ENCODE results near the gene TNRC6A.

Gene TNRC6A

DNA sequence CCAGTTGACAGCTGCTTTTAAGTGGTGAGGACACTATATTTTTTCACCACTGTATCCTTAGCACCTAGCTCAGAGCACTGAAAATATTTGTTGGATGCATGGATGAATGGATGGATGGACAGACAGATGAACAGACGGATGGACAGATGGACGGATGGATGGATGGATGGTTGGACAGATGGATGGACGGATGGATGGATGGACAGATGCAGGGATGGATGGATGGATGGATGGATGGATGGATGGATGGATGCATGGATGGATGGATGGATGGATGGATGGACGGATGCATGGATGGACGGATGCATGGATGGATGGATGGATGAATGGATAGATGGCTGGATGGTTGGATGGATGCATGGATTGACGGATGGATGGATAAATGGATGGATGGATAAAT lies 103.9 kb downstream of the TNRC6A start:
- H3K4me3 ChIP-seq (ENCODE audit: low read length in 2 of 2) = no peak overlapping the region
- H3K4ac ChIP-seq (ENCODE audit: low read length) = no peak overlapping the region
- peaks cover 4 to 5% of the 10 kb centered on the region in 2 donors for H3K36me3 ChIP-seq (replicated peaks in 1 of 2; ENCODE audit: control insufficient read depth in 2 of 2, insufficient read depth in 2 of 2, low read length in 2 of 2)
- H2BK5ac ChIP-seq (ENCODE audit: low read length) = no peak overlapping the region
- no peak overlapping the region for H2AK5ac ChIP-seq (ENCODE audit: low read depth, low read length)
- H2BK12ac ChIP-seq (ENCODE audit: low read length) = no peak overlapping the region
- H3K23ac ChIP-seq (ENCODE audit: low read depth, low read length, poor library complexity) = no peak overlapping the region
- no peaks in the 10 kb centered on the region for H3K27me3 ChIP-seq (ENCODE audit: control insufficient read depth in 3 of 3, insufficient read depth in 3 of 3, low read depth in 1 of 3, low read length in 3 of 3)
- no peaks in the 10 kb centered on the region for H3K4me1 ChIP-seq (ENCODE audit: control insufficient read depth in 2 of 2, insufficient read depth in 1 of 2, low read depth in 1 of 2, low read length in 2 of 2)
- H2BK120ac ChIP-seq (ENCODE audit: low read depth, low read length) = no peak overlapping the region
- no peak overlapping the region for H4K8ac ChIP-seq (ENCODE audit: low read depth, low read length)
- no peak overlapping the region for H3K14ac ChIP-seq (ENCODE audit: low read length)
- H4K91ac ChIP-seq (ENCODE audit: low read depth, low read length, poor library complexity) = no peak overlapping the region
- no peak overlapping the region for H3K9ac ChIP-seq (ENCODE audit: low read depth, low read length, poor library complexity)
- no peak overlapping the region for H2BK15ac ChIP-seq (ENCODE audit: low read length)
- H3K79me1 ChIP-seq (ENCODE audit: low read depth, low read length) = no peaks in the 10 kb centered on the region
- H2AFZ ChIP-seq (ENCODE audit: low read length) = no peak overlapping the region
- H3K18ac ChIP-seq (ENCODE audit: low read length) = no peak overlapping the region
- H3K4me2 ChIP-seq (ENCODE audit: insufficient read depth, low read length, poor library complexity, severe bottlenecking) = no peak overlapping the region
- 100% methylated on average over 1 of the region's 6 CpGs; no CpG with 5 or more reads in 1 of the 2 donors for WGBS, 2 donors (ENCODE audit: extremely low coverage in 2 of 2, insufficient read length in 2 of 2, insufficient replicate concordance in 1 of 2)
- H3K27ac ChIP-seq (replicated peaks; ENCODE audit: low read length) = no peak overlapping the region
- no peak for DNase-seq (ENCODE audit: low spot score)
- no peaks in the 10 kb centered on the region for H3K9me3 ChIP-seq (replicated peaks in 1 of 2; ENCODE audit: control insufficient read depth in 2 of 2, insufficient read depth in 1 of 2, low read depth in 1 of 2, low read length in 2 of 2)

DNA sequence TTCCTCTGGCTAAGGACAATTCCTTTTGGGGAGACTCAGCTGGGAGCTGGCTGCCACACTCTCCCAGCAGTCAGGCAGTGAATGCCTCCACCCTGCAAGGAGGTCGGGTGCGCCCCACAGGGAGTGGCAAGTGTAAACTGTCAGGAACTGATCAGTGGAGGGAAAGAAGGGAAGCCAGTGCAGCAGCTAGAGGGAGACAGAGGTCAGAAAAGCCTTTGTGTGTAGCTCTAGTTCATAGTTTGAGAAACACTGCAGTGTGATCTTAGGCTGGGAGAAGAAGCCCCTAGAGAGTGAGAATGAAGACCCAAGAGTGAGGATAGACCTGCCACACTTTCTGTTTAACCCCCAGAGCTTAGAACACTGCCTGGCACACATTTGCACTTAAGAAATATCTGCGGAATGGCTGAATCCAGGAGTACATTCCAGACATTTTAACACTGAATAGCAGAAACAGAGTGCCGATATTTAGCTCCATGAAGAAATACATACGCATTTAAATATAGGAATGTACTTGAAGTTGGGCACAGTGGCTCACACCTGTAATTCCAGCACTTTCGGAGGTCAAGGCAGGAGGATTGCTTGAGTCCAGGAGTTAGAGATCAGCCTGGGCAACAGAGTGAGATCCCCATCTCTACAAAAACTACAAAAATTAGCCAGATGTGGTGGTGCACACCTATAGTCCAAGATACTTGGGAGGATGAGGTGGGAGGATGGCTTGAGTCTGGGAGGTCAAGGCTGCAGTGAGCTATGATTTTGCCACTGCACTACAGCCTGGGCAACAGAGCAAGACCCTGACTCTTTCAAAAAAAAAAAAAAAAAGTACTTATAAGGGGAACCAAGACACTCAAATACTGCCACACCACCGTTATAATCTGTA lies 105.2 kb downstream of the TNRC6A start:
- Histone ChIP-seq H3K18ac (ENCODE audit: low read length) (no peak overlapping the region), H3K27me3 (ENCODE audit: control insufficient read depth in 3 of 3, insufficient read depth in 3 of 3, low read depth in 1 of 3, low read length in 3 of 3) (no peaks in the 10 kb centered on the region), H3K14ac (ENCODE audit: low read length) (no peak overlapping the region), H2BK15ac (ENCODE audit: low read length) (no peak overlapping the region), H2AFZ (ENCODE audit: low read length) (no peak overlapping the region), H3K23ac (ENCODE audit: low read depth, low read length, poor library complexity) (no peak overlapping the region), H3K9ac (ENCODE audit: low read depth, low read length, poor library complexity) (no peak overlapping the region), H3K79me1 (ENCODE audit: low read depth, low read length) (no peaks in the 10 kb centered on the region), H3K4me2 (ENCODE audit: insufficient read depth, low read length, poor library complexity, severe bottlenecking) (no peak overlapping the region), H3K27ac (replicated peaks; ENCODE audit: low read length) (no peak overlapping the region), H3K4me3 (ENCODE audit: low read length in 2 of 2) (no peak overlapping the region), H3K36me3 (replicated peaks in 1 of 2; ENCODE audit: control insufficient read depth in 2 of 2, insufficient read depth in 2 of 2, low read length in 2 of 2) (no peaks in the 10 kb centered on the region), H3K4ac (ENCODE audit: low read length) (no peak overlapping the region), H2BK120ac (ENCODE audit: low read depth, low read length) (no peak overlapping the region), H3K9me3 (replicated peaks in 1 of 2; ENCODE audit: control insufficient read depth in 2 of 2, insufficient read depth in 1 of 2, low read depth in 1 of 2, low read length in 2 of 2) (no peaks in the 10 kb centered on the region), H2AK5ac (ENCODE audit: low read depth, low read length) (no peak overlapping the region), H2BK12ac (ENCODE audit: low read length) (no peak overlapping the region), H4K8ac (ENCODE audit: low read depth, low read length) (no peak overlapping the region), H2BK5ac (ENCODE audit: low read length) (no peak overlapping the region), H4K91ac (ENCODE audit: low read depth, low read length, poor library complexity) (no peak overlapping the region), H3K4me1 (ENCODE audit: control insufficient read depth in 2 of 2, insufficient read depth in 1 of 2, low read depth in 1 of 2, low read length in 2 of 2) (no peaks in the 10 kb centered on the region)
- WGBS, 2 donors (ENCODE audit: extremely low coverage in 2 of 2, insufficient read length in 2 of 2, insufficient replicate concordance in 1 of 2) = no CpG with 5 or more reads among the region's 7 CpGs
- no peak for DNase-seq (ENCODE audit: low spot score)

- Histone ChIP-seq H2AFZ (ENCODE audit: low read length) (no peak overlapping the region), H3K36me3 (replicated peaks in 1 of 2; ENCODE audit: control insufficient read depth in 2 of 2, insufficient read depth in 2 of 2, low read length in 2 of 2) (no peaks in the 10 kb centered on the region), H4K91ac (ENCODE audit: low read depth, low read length, poor library complexity) (no peak overlapping the region), H2BK15ac (ENCODE audit: low read length) (no peak overlapping the region), H2BK5ac (ENCODE audit: low read length) (no peak overlapping the region), H3K23ac (ENCODE audit: low read depth, low read length, poor library complexity) (no peak overlapping the region), H3K14ac (ENCODE audit: low read length) (no peak overlapping the region), H2BK12ac (ENCODE audit: low read length) (no peak overlapping the region), H3K9ac (ENCODE audit: low read depth, low read length, poor library complexity) (no peak overlapping the region), H3K4me3 (ENCODE audit: low read length in 2 of 2) (no peak overlapping the region), H3K4me2 (ENCODE audit: insufficient read depth, low read length, poor library complexity, severe bottlenecking) (no peak overlapping the region), H3K79me1 (ENCODE audit: low read depth, low read length) (no peaks in the 10 kb centered on the region), H4K8ac (ENCODE audit: low read depth, low read length) (no peak overlapping the region), H3K18ac (ENCODE audit: low read length) (no peak overlapping the region), H3K27me3 (ENCODE audit: control insufficient read depth in 3 of 3, insufficient read depth in 3 of 3, low read depth in 1 of 3, low read length in 3 of 3) (no peaks in the 10 kb centered on the region), H2AK5ac (ENCODE audit: low read depth, low read length) (no peak overlapping the region), H2BK120ac (ENCODE audit: low read depth, low read length) (no peak overlapping the region), H3K27ac (replicated peaks; ENCODE audit: low read length) (no peak overlapping the region), H3K4ac (ENCODE audit: low read length) (no peak overlapping the region), H3K9me3 (replicated peaks in 1 of 2; ENCODE audit: control insufficient read depth in 2 of 2, insufficient read depth in 1 of 2, low read depth in 1 of 2, low read length in 2 of 2) (no peaks in the 10 kb centered on the region), H3K4me1 (ENCODE audit: control insufficient read depth in 2 of 2, insufficient read depth in 1 of 2, low read depth in 1 of 2, low read length in 2 of 2) (no peaks in the 10 kb centered on the region)
- 100% methylated on average over 2 of the region's 6 CpGs for WGBS, 2 donors (ENCODE audit: extremely low coverage in 2 of 2, insufficient read length in 2 of 2, insufficient replicate concordance in 1 of 2)
- no peak for DNase-seq (ENCODE audit: low spot score)
Measured at GRCh38 chr16:24836836-24837235, 107.4 kb downstream of the TNRC6A start.

DNA sequence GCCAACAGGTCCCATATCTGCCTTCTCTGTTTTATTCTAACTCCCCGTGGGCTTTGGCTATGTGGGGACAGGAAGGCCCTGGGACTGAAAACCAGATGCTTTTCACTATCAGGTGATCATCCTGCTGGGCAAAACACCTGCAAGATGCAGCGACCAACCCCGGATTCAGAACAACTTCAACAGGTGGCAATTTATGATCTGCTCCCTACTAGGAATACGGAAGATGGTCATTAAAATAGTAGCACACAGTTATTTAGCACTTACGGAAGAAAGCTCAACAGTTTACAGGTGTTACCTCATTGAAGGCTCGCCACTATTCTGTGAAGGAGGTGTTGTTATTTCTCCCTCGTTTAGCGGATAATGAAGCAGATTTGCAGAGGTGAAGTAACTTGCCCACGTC lies 108.5 kb downstream of the TNRC6A start:
- Histone ChIP-seq H2BK15ac (ENCODE audit: low read length) (no peak overlapping the region), H3K23ac (ENCODE audit: low read depth, low read length, poor library complexity) (no peak overlapping the region), H3K9ac (ENCODE audit: low read depth, low read length, poor library complexity) (no peak overlapping the region), H3K4me1 (ENCODE audit: control insufficient read depth in 2 of 2, insufficient read depth in 1 of 2, low read depth in 1 of 2, low read length in 2 of 2) (no peaks in the 10 kb centered on the region), H3K14ac (ENCODE audit: low read length) (no peak overlapping the region), H3K27me3 (ENCODE audit: control insufficient read depth in 3 of 3, insufficient read depth in 3 of 3, low read depth in 1 of 3, low read length in 3 of 3) (no peaks in the 10 kb centered on the region), H4K91ac (ENCODE audit: low read depth, low read length, poor library complexity) (no peak overlapping the region), H3K18ac (ENCODE audit: low read length) (no peak overlapping the region), H4K8ac (ENCODE audit: low read depth, low read length) (no peak overlapping the region), H3K4ac (ENCODE audit: low read length) (no peak overlapping the region), H3K27ac (replicated peaks; ENCODE audit: low read length) (no peak overlapping the region), H2AK5ac (ENCODE audit: low read depth, low read length) (no peak overlapping the region), H2BK12ac (ENCODE audit: low read length) (no peak overlapping the region), H3K9me3 (replicated peaks in 1 of 2; ENCODE audit: control insufficient read depth in 2 of 2, insufficient read depth in 1 of 2, low read depth in 1 of 2, low read length in 2 of 2) (no peaks in the 10 kb centered on the region), H2AFZ (ENCODE audit: low read length) (no peak overlapping the region), H2BK5ac (ENCODE audit: low read length) (no peak overlapping the region), H3K36me3 (replicated peaks in 1 of 2; ENCODE audit: control insufficient read depth in 2 of 2, insufficient read depth in 2 of 2, low read length in 2 of 2) (no peaks in the 10 kb centered on the region), H3K79me1 (ENCODE audit: low read depth, low read length) (no peaks in the 10 kb centered on the region), H3K4me2 (ENCODE audit: insufficient read depth, low read length, poor library complexity, severe bottlenecking) (no peak overlapping the region), H3K4me3 (ENCODE audit: low read length in 2 of 2) (no peak overlapping the region), H2BK120ac (ENCODE audit: low read depth, low read length) (no peak overlapping the region)
- WGBS, 2 donors (ENCODE audit: extremely low coverage in 2 of 2, insufficient read length in 2 of 2, insufficient replicate concordance in 1 of 2) = no CpG with 5 or more reads among the region's 9 CpGs
- DNase-seq (ENCODE audit: low spot score) = no peak

Measured in neuronal stem cell (in vitro differentiated cells).